H1 (cell line): ENCODE data around the gene TSEN54. TPM values are rescaled to one million over a fixed set of nuclear protein-coding genes. Genes with fewer than 3 reads are reported as not detected.
A peak's percentile ranks its signal among the peaks of the same experiment; 100 is the strongest.

Experiments
- CTCF ChIA-PET: fragments of 300-600 bp; sonication (Branson Sonifier 250); formaldehyde crosslinking; loops from one replicate; lab custom pipeline; 2021; ENCODE audit not compliant: partially characterized antibody; lab: Charles Lee
- POLR2A ChIA-PET: fragments of 300-600 bp; sonication (Branson Sonifier 250); formaldehyde crosslinking; loops from one replicate; lab custom pipeline; 2021; ENCODE audit warnings: inconsistent platforms; ENCODE audit not compliant: partially characterized antibody; lab: Charles Lee
- DNase-seq, 2 experiments: peaks; one replicate each; pipeline versions ENCODE4 v3.0.0 to v3.0.0-alpha.2; 2010 to 2022; ENCODE audit warnings: low spot score in 2 of 2, low read depth in 1 of 2, mixed read lengths in 1 of 2
- FAIRE-seq: peaks from 2 replicates; lab custom pipeline; 2011; peaks lifted over from hg19 to GRCh38; lab: Jason Lieb, UNC
- H2AFZ ChIP-seq: 2 replicates; pipeline ENCODE4 v1.8.1; 2012; ENCODE audit warnings: low read length, inconsistent platforms
- H2AK5ac ChIP-seq: 2 replicates; pipeline ENCODE4 v1.6.1; 2013; ENCODE audit warnings: low read depth, low read length
- H2BK120ac ChIP-seq: replicated peaks from 2 replicates; pipeline ENCODE3; 2013; ENCODE audit warnings: low read depth, low read length, inconsistent platforms
- H2BK12ac ChIP-seq: 2 replicates; pipeline ENCODE4 v1.6.1; 2013; ENCODE audit warnings: low read depth, low read length
- H2BK15ac ChIP-seq: 2 replicates; pipeline ENCODE4 v1.6.1; 2013; ENCODE audit warnings: low read length
- H2BK20ac ChIP-seq: 2 replicates; pipeline ENCODE4 v1.6.1; 2013; ENCODE audit warnings: low read length
- H2BK5ac ChIP-seq: 2 replicates; pipeline ENCODE4 v1.6.1; 2013; ENCODE audit warnings: low read depth, low read length
- H3K14ac ChIP-seq: 2 replicates; pipeline ENCODE4 v1.6.1; 2013; ENCODE audit warnings: inconsistent platforms; ENCODE audit not compliant: insufficient read length
- H3K18ac ChIP-seq: 2 replicates; pipeline ENCODE4 v1.6.1; 2013; ENCODE audit warnings: low read length; ENCODE audit errors: extremely low read depth
- H3K23ac ChIP-seq: 2 replicates; pipeline ENCODE4 v1.6.1; 2013; ENCODE audit warnings: inconsistent platforms; ENCODE audit not compliant: insufficient read length
- H3K23me2 ChIP-seq: 2 replicates; pipeline ENCODE4 v1.6.1; 2013; ENCODE audit warnings: low read depth, low read length
- H3K27ac ChIP-seq: 2 replicates; pipeline ENCODE4 v1.6.1; 2011; ENCODE audit warnings: low read depth, low read length, inconsistent platforms
- H3K27me3 ChIP-seq, 4 experiments: replicated peaks in 1 of 4; 1 replicate in 1 of 4; 2 replicates in 3 of 4; pipeline versions ENCODE4 v1.6.1 to v1.8.1; 2011 to 2013; ENCODE audit warnings: low read length in 3 of 4, mild to moderate bottlenecking in 3 of 4, inconsistent platforms in 2 of 4, mixed read lengths in 2 of 4, moderate library complexity in 1 of 4; ENCODE audit not compliant: control insufficient read depth in 3 of 4, insufficient read depth in 3 of 4; ENCODE audit errors: extremely low read depth in 1 of 4
- H3K36me3 ChIP-seq, 4 experiments: 2 replicates each; pipeline versions ENCODE4 v1.6.1 to v1.8.1; 2011 to 2013; ENCODE audit warnings: mild to moderate bottlenecking in 4 of 4, low read length in 3 of 4, moderate library complexity in 2 of 4, control low read depth in 1 of 4, inconsistent platforms in 1 of 4; ENCODE audit not compliant: insufficient read depth in 4 of 4, control insufficient read depth in 2 of 4
- H3K4ac ChIP-seq: replicated peaks from 2 replicates; pipeline ENCODE3; 2013; ENCODE audit warnings: low read length, low read depth, mixed read lengths, inconsistent platforms; ENCODE audit not compliant: insufficient read length
- H3K4me1 ChIP-seq, 4 experiments: replicated peaks in 1 of 4; 1 replicate in 1 of 4; 2 replicates in 3 of 4; pipeline versions ENCODE4 v1.6.1 to v1.8.1; 2011 to 2013; ENCODE audit warnings: low read length in 3 of 4, inconsistent platforms in 2 of 4, mixed read lengths in 1 of 4; ENCODE audit not compliant: insufficient read depth in 4 of 4, control insufficient read depth in 3 of 4
- H3K4me2 ChIP-seq, 2 experiments: 2 replicates each; pipeline versions ENCODE4 v1.6.1 to v1.8.1; 2011 to 2013; ENCODE audit warnings: low read depth in 2 of 2, low read length in 2 of 2, control low read depth in 1 of 2, inconsistent platforms in 1 of 2, mild to moderate bottlenecking in 1 of 2; ENCODE audit not compliant: insufficient read depth in 1 of 2
- H3K4me3 ChIP-seq, 4 experiments: fragments of 200-600, 300-600 bp in 1 of 4; sonication (generic), shearing (Covaris generic), sonication (Bioruptor Twin) in 1 of 4; 2 replicates each; pipeline versions ENCODE4 v1.5.1 to v1.8.1; 2011 to 2016; ENCODE audit warnings: low read length in 4 of 4, low read depth in 3 of 4, control low read depth in 2 of 4, inconsistent platforms in 2 of 4, mild to moderate bottlenecking in 2 of 4, mixed read lengths in 1 of 4, moderate library complexity in 1 of 4; ENCODE audit not compliant: insufficient read depth in 2 of 4; ENCODE audit errors: extremely low read depth in 1 of 4
- H3K56ac ChIP-seq: replicated peaks from 2 replicates; pipeline ENCODE3; 2013; ENCODE audit warnings: low read depth, mild to moderate bottlenecking, mixed read lengths, low read length, inconsistent platforms; ENCODE audit not compliant: insufficient read length
- H3K79me1 ChIP-seq: 2 replicates; pipeline ENCODE4 v1.6.1; 2013; ENCODE audit warnings: low read depth, low read length, control low read depth
- H3K79me2 ChIP-seq, 2 experiments: 2 replicates each; pipeline versions ENCODE4 v1.6.1 to v1.8.1; 2012 to 2013; ENCODE audit warnings: low read length in 2 of 2, mild to moderate bottlenecking in 2 of 2, inconsistent platforms in 1 of 2; ENCODE audit not compliant: insufficient read depth in 2 of 2, control insufficient read depth in 1 of 2
- H3K9ac ChIP-seq, 4 experiments: replicated peaks in 1 of 4; 1 replicate in 1 of 4; 2 replicates in 3 of 4; pipeline versions ENCODE4 v1.6.1 to v1.8.1; 2011 to 2013; ENCODE audit warnings: low read depth in 3 of 4, low read length in 3 of 4, control low read depth in 2 of 4, mild to moderate bottlenecking in 2 of 4, moderate library complexity in 2 of 4, inconsistent platforms in 1 of 4; ENCODE audit errors: extremely low read depth in 1 of 4
- H3K9me3 ChIP-seq, 2 experiments: 2 replicates each; pipeline versions ENCODE4 v1.6.1 to v1.8.1; 2012 to 2013; ENCODE audit warnings: mild to moderate bottlenecking in 2 of 2, moderate library complexity in 2 of 2, control low read depth in 1 of 2, inconsistent platforms in 1 of 2, low read depth in 1 of 2, low read length in 1 of 2, mixed read lengths in 1 of 2; ENCODE audit not compliant: insufficient read depth in 2 of 2
- H4K20me1 ChIP-seq, 2 experiments: replicated peaks in 1 of 2; 2 replicates each; pipeline versions ENCODE3 to v1.8.1; 2011 to 2013; ENCODE audit warnings: inconsistent platforms in 2 of 2, low read length in 2 of 2, mild to moderate bottlenecking in 1 of 2; ENCODE audit not compliant: insufficient read depth in 2 of 2, control insufficient read depth in 1 of 2
- H4K5ac ChIP-seq: 2 replicates; pipeline ENCODE4 v1.6.1; 2013; ENCODE audit warnings: low read length, low read depth, mixed read lengths, inconsistent platforms; ENCODE audit not compliant: insufficient read length
- H4K8ac ChIP-seq: 2 replicates; pipeline ENCODE4 v1.8.0; 2013; ENCODE audit warnings: mild to moderate bottlenecking, moderate library complexity, low read length, inconsistent platforms; ENCODE audit not compliant: insufficient read depth; ENCODE audit errors: extremely low read depth
- H4K91ac ChIP-seq: replicated peaks from 2 replicates; pipeline ENCODE3; 2013; ENCODE audit warnings: low read length, mixed read lengths, inconsistent platforms; ENCODE audit not compliant: insufficient read length
- BCL11A ChIP-seq, 2 experiments: IDR thresholded peaks; one replicate each; pipeline ENCODE4 v1.6.1; 2011; ENCODE audit warnings: low read depth in 2 of 2, low read length in 2 of 2, mild to moderate bottlenecking in 2 of 2
- CREB1 ChIP-seq: IDR thresholded peaks from 2 replicates; pipeline ENCODE4 v1.6.1; 2012; ENCODE audit warnings: inconsistent platforms
- HDAC6 ChIP-seq: IDR thresholded peaks from one replicate; pipeline ENCODE4 v1.7.1; 2012; ENCODE audit warnings: low read depth, mild to moderate bottlenecking, inconsistent platforms, low read length, moderate library complexity
- KDM1A ChIP-seq: fragments of 200-600, 300-600 bp; sonication (generic); IDR thresholded peaks from 2 replicates; pipeline ENCODE4 v1.7.1; 2016; ENCODE audit warnings: mild to moderate bottlenecking, low read length, borderline replicate concordance
- NANOG ChIP-seq: IDR thresholded peaks from 2 replicates; pipeline ENCODE4 v1.6.1; 2011; ENCODE audit warnings: low read length, low read depth, mild to moderate bottlenecking, inconsistent platforms; ENCODE audit not compliant: insufficient read depth, poor library complexity, severe bottlenecking
- POU5F1 ChIP-seq: IDR thresholded peaks from 2 replicates; pipeline ENCODE4 v1.6.1; 2011; ENCODE audit warnings: low read depth, mild to moderate bottlenecking, low read length, moderate library complexity
- RNF2 ChIP-seq: fragments of 200-900, 300-1000 bp; sonication (generic); IDR thresholded peaks from 2 replicates; pipeline ENCODE4 v1.7.1; 2016; ENCODE audit warnings: borderline replicate concordance, low read depth, mild to moderate bottlenecking, antibody characterized with exemption, low read length; ENCODE audit not compliant: poor library complexity, severe bottlenecking; ENCODE audit errors: missing control alignments
- RXRA ChIP-seq: IDR thresholded peaks from 2 replicates; pipeline ENCODE4 v1.6.1; 2011; ENCODE audit warnings: low read depth, mild to moderate bottlenecking, low read length, moderate library complexity; ENCODE audit not compliant: insufficient read depth
- SAP30 ChIP-seq: fragments of 300-600 bp; sonication (generic); IDR thresholded peaks from 2 replicates; pipeline ENCODE4 v1.7.1; 2012; ENCODE audit warnings: low read length, moderate library complexity, mild to moderate bottlenecking, inconsistent platforms; ENCODE audit not compliant: insufficient read depth, insufficient replicate concordance
- TAF1 ChIP-seq: IDR thresholded peaks from 2 replicates; pipeline ENCODE4 v1.6.1; 2011; ENCODE audit warnings: mild to moderate bottlenecking, low read depth, low read length
- ZNF274 ChIP-seq: IDR thresholded peaks from 2 replicates; pipeline ENCODE4 v1.7.0; 2012; ENCODE audit warnings: low read length, borderline replicate concordance; ENCODE audit errors: extremely low read depth
- WGBS, 2 experiments: shearing (Covaris generic) in 1 of 2; methylation state at CpG; one replicate each; pipeline versions ENCODE4 v1.1.6 to v1.1.7; 2013 to 2015; ENCODE audit warnings: low lambda C conversion rate in 2 of 2, mixed read lengths in 2 of 2, inconsistent platforms in 1 of 2, low coverage in 1 of 2, missing lambda C conversion rate in 1 of 2; ENCODE audit not compliant: insufficient replicate concordance in 2 of 2, insufficient coverage in 1 of 2, insufficient read length in 1 of 2; ENCODE audit errors: extremely low coverage in 1 of 2, missing lambda C conversion rate in 1 of 2; 5-methylcytosine and 5-hydroxymethylcytosine counted together
- polyA plus RNA-seq, 7 experiments: library from polyadenylated mRNA; depleted of rRNA in 3 of 7; stranded (reverse) in 5 of 7; unstranded in 2 of 7; fragments of >200 nt in 5 of 7; fragments of 200-250 nt in 2 of 7; gene quantifications; 1 replicate in 5 of 7; 2 replicates in 1 of 7; 4 replicates in 1 of 7; pipeline versions ENCODE4 v1.2.1 to v1.2.3, GENCODE V29; 2011 to 2013; ENCODE audit warnings: missing spikeins in 2 of 7, mixed read lengths in 2 of 7
- total RNA-seq: library from RNA; stranded (reverse); fragmentation: NEBNext Ultra II Directional; extraction: Animal tissue kit (Norgen Biotek cat#: 25700); gene quantifications from 2 replicates; pipeline ENCODE4 v1.2.1, GENCODE V29; 2021

The TSEN54 gene
- total and polyA plus RNA-seq, 2 of the 8 experiments (the other 6 are each of a cell fraction or from before 2014, with no cell fraction given): 43.6 to 60.3 TPM

GRCh38 chr17:75514299-75514918 lies 1.9 kb upstream of the TSEN54 start:
- Histone ChIP-seq H3K9me3 (no peaks in the 10 kb centered on the region), H2BK12ac (peak overlapping the region; percentile 68; the same call in 1 of the 2 replicates), H2AFZ (no peak overlapping the region), H3K4ac (no peak overlapping the region), H3K79me1 (peaks cover 3% of the 10 kb centered on the region), H3K14ac (no peak overlapping the region), H2BK120ac (no peak overlapping the region), H3K9ac (peak overlapping the region in 3 of 4 experiments; percentile 45 to 77 (median 67); a peak in 6 of 7 replicates), H3K4me2 (peak overlapping the region; percentile 86 to 95), H2AK5ac (no peak overlapping the region), H2BK15ac (0 out of 2 replicates have a peak overlapping the region, but pooled peaks have one; percentile 46), H3K56ac (peak overlapping the region; percentile 42), H4K20me1 (peaks cover 2 to 36% of the 10 kb centered on the region in 2 experiments), H4K8ac (peak overlapping the region; percentile 22; the same call in 1 of the 2 replicates), H3K79me2 (peaks cover 0 to 16% of the 10 kb centered on the region in 2 experiments; a peak in 1 of 4 replicates), H3K27ac (peak overlapping the region; percentile 59; the same call in 1 of the 2 replicates), H2BK5ac (peak overlapping the region; percentile 52; the same call in 1 of the 2 replicates), H4K91ac (no peak overlapping the region), H3K4me3 (peak overlapping the region; percentile 72 to 92 (median 82)), H3K4me1 (peaks cover 0 to 14% (median 8%) of the 10 kb centered on the region in 4 experiments; a peak in 6 of 7 replicates), H4K5ac (no peak overlapping the region), H2BK20ac (no peak overlapping the region), H3K27me3 (no peaks in the 10 kb centered on the region), H3K23me2 (peaks cover 18% of the 10 kb centered on the region), H3K23ac (no peak overlapping the region), H3K18ac (no peak overlapping the region), H3K36me3 (peaks cover 0 to 7% (median 1%) of the 10 kb centered on the region in 4 experiments; a peak in 3 of 8 replicates)
- no peak for FAIRE-seq
- DNase-seq: no peak
- CTCF ChIA-PET: interaction anchor here (0.6 to 3.9 kb wide), 6 partner anchors 10 to 391 kb away, joined by 3 to 31 read pairs (median 4); no protein-coding TSS in a partner anchor
- POLR2A ChIA-PET: interaction anchor here (0.8 to 4.5 kb wide), 5 partner anchors 10 to 29 kb away, joined by 3 to 35 read pairs (median 3); no protein-coding TSS in a partner anchor
- 28% methylated on average over 15 of the region's 15 CpGs; no CpG with 5 or more reads in 1 of the 2 experiments for WGBS, 2 experiments
- TF ChIP-seq KDM1A (no peak), RXRA (no peak), HDAC6 (no peak), ZNF274 (no peak), SAP30 (peak; percentile 50), BCL11A (IDR thresholded peaks at IDR 0.05; ENCODE audit: low read depth in 2 of 2, low read length in 2 of 2) (no peak), RNF2 (no peak), POU5F1 (no peak), TAF1 (no peak), NANOG (no peak), CREB1 (no peak)
